DOHH2 (cell line): ENCODE measurements around the gene TRIM58.

ENCODE experiments used
- H3F3A ChIP-seq: fragments of 200-600 bp; sonication (generic), shearing (Covaris generic); 2 replicates; pipeline ENCODE4 v1.6.0; 2016; ENCODE audit warnings: antibody characterized with exemption, mild to moderate bottlenecking; ENCODE audit not compliant: control insufficient read depth, insufficient read depth
- H3K27ac ChIP-seq: fragments of 200-600 bp; sonication (generic); 2 replicates; pipeline ENCODE4 v1.5.1; 2014; ENCODE audit warnings: low read depth, mild to moderate bottlenecking, low read length, moderate library complexity
- H3K27me3 ChIP-seq: fragments of 200-600 bp; sonication (generic); 2 replicates; pipeline ENCODE4 v1.6.1; 2014; ENCODE audit warnings: mild to moderate bottlenecking, low read length, mixed read lengths; ENCODE audit not compliant: control insufficient read depth
- H3K36me3 ChIP-seq: fragments of 200-600 bp; sonication (generic); 2 replicates; pipeline ENCODE4 v1.6.1; 2014; ENCODE audit warnings: mild to moderate bottlenecking, low read length, moderate library complexity, mixed read lengths; ENCODE audit not compliant: control insufficient read depth
- H3K4me1 ChIP-seq: fragments of 200-600 bp; sonication (generic); 2 replicates; pipeline ENCODE4 v1.6.1; 2014; ENCODE audit warnings: mild to moderate bottlenecking, low read length, mixed read lengths; ENCODE audit not compliant: control insufficient read depth
- H3K4me2 ChIP-seq: fragments of 200-600 bp; sonication (generic); 2 replicates; pipeline ENCODE4 v1.6.0; 2014; ENCODE audit warnings: mild to moderate bottlenecking, low read length, moderate library complexity
- H3K4me3 ChIP-seq: fragments of 200-600 bp; sonication (generic); 2 replicates; pipeline ENCODE4 v1.5.1; 2014; ENCODE audit warnings: mild to moderate bottlenecking, low read length, mixed read lengths
- H3K79me2 ChIP-seq: fragments of 200-600 bp; sonication (generic); 2 replicates; pipeline ENCODE4 v1.6.1; 2014; ENCODE audit warnings: mild to moderate bottlenecking, low read length, mixed read lengths; ENCODE audit not compliant: control insufficient read depth
- H3K9me2 ChIP-seq: fragments of 200-600 bp; sonication (generic); replicated peaks from 2 replicates; pipeline ENCODE4 v1.6.1; 2014; ENCODE audit warnings: mild to moderate bottlenecking, low read length, mixed read lengths; ENCODE audit not compliant: control insufficient read depth
- H3K9me3 ChIP-seq: fragments of 200-600 bp; sonication (generic); 2 replicates; pipeline ENCODE4 v1.6.1; 2014; ENCODE audit warnings: antibody characterized with exemption, low read length, mixed read lengths; ENCODE audit not compliant: control insufficient read depth, insufficient read depth
- H4K20me1 ChIP-seq: fragments of 200-600 bp; sonication (generic); 2 replicates; pipeline ENCODE4 v1.6.0; 2014; ENCODE audit warnings: low read depth, mild to moderate bottlenecking, antibody characterized with exemption, low read length, moderate library complexity; ENCODE audit not compliant: control insufficient read depth, insufficient read depth
- CTCF ChIP-seq: fragments of 200-600 bp; sonication (generic); IDR thresholded peaks from one replicate; pipeline ENCODE4 v1.5.1; 2014; ENCODE audit warnings: antibody characterized with exemption, mild to moderate bottlenecking, low read depth, low read length; ENCODE audit not compliant: poor library complexity, severe bottlenecking
- EZH2phosphoT487 ChIP-seq: fragments of 200-600 bp; sonication (generic); IDR thresholded peaks from 2 replicates; pipeline ENCODE4 v1.6.1; 2017; ENCODE audit warnings: borderline replicate concordance, mild to moderate bottlenecking, antibody characterized with exemption, low read length, moderate library complexity, mixed read lengths

TRIM58 gene

GRCh38 chr1:247924868-247925267 lies 67.9 kb downstream of the TRIM58 start, which contains the start of gene OR2AJ1:
Gene OR2AJ1, plus strand, starts transcription at chr1:247924889. Its CDS starts 8,880 bp downstream, at chr1:247933769.
- H3K36me3 ChIP-seq: no peaks in the 10 kb centered on the region
- H3K4me2 ChIP-seq: no peak within 1 kb of the TSS
- no peaks in the 10 kb centered on the region for H3K27me3 ChIP-seq
- no peak for TF ChIP-seq EZH2phosphoT487
- TF ChIP-seq CTCF: no peak
- no peak within 1 kb of the TSS for H3K27ac ChIP-seq
- H3K4me1 ChIP-seq: no peaks in the 10 kb centered on the region
- no peaks in the 10 kb centered on the region for H3K79me2 ChIP-seq
- no peaks in the 10 kb centered on the region for H3K9me3 ChIP-seq
- H3F3A ChIP-seq: no peaks in the 10 kb centered on the region
- no peaks in the 10 kb centered on the region for H3K9me2 ChIP-seq
- no peaks in the 10 kb centered on the region for H4K20me1 ChIP-seq
- H3K4me3 ChIP-seq: no peak within 1 kb of the TSS
